NCI-H82 (cell line): ENCODE results near the gene KDM4C.
A peak's percentile ranks its signal among the peaks of the same experiment; 100 is the strongest.

ENCODE experiments used
- DNase-seq: peaks from one replicate; lab custom pipeline; 2025; lab: John Stamatoyannopoulos, UW

The KDM4C gene

DNA sequence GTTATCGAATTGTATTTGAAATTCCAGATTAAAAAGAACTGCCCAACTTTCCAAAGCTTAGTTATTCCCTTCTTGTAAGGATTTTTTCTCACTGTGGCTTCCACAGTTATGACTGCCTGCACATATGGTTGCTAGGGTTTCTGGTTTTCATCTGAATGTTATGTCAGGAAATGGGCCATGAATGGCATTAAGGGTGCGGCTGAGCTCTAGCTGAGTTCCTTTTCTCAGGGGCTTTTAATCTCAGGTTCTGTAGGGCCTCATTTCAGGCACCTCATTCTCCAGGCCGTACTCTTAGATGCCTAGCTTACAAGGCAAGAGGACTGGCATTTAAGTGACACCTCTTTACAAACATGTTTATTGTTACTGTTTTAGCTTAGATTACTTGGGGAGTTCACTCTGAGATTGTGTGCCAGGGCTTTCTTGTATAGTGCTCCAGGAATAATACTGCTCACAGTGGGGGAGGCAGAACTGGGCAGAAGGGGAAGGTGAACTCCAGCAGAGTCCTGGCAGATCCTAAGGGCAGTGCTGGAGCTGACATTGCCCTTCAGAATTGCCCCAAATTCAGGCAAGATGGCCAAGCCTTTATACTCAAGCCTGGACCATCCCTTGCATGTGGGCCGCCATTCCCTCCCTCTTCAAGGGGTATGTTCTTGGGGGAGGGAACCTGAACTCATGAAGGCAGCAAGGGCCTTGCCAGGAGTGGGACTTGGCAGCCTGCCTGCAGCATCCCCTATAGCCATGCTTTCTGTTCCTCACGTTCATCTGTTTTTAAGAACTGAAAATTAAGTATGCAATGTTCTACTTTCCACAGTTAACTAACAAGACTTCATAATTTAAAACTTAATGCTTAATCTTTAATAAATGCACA, 111.5 kb downstream of the KDM4C start:
- DNase-seq, result no peak

GRCh38 chr9:6870149-6870548, 112.4 kb downstream of the KDM4C start:
- no peak for DNase-seq

- DNase-seq, result no peak
These were observed 113.1 kb downstream of the KDM4C start for GRCh38 chr9:6870650-6871477.

- DNase-seq, result no peak
These were observed 116.1 kb downstream of the KDM4C start for GRCh38 chr9:6873857-6874256.

GRCh38 chr9:6876195-6876894, 118.6 kb downstream of the KDM4C start:
- DNase-seq, result no peak

DNA sequence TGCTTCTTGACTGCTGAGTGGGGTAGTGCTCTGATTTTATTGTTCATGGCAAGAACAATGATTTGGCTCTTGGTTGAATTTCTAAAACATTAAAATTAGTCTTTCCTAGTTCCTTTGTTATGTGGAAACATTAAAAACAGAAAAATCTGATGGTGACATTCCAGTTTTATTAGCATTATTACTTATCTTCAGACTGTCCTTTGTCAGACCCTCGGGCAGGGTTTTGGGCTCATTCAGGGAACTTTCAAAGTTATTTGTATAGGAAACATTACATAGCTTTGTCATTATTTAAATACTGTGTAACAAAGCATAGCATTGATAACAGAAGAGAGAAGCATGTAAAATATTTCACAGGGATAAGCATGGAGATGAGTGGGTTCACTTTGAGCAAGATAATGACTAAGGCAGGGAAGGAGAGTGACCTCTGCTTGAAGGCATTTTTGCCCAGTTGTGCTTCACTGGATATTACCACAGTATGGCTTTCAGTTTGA, 119.9 kb downstream of the KDM4C start:
- no peak for DNase-seq

DNA sequence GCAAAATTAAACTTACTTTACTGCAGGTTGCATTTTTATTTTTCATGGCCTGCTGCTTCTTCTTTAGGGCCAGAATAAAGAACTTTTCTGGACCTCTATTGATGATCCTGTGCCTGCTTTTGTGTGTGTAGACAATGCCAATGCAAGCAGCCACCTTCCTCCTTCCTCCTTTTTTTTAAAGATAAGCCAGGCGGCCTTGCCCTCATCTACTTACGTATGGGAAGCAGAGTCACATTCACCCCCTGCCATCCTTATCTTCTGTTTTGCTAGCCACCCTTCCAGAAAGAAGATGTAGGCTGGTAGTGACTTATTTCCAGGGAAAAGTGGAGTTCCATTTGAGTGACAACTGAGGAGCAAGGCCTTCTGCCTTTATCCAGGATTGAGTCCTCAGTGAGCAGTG, 122.9 kb downstream of the KDM4C start:
- no peak for DNase-seq

DNA sequence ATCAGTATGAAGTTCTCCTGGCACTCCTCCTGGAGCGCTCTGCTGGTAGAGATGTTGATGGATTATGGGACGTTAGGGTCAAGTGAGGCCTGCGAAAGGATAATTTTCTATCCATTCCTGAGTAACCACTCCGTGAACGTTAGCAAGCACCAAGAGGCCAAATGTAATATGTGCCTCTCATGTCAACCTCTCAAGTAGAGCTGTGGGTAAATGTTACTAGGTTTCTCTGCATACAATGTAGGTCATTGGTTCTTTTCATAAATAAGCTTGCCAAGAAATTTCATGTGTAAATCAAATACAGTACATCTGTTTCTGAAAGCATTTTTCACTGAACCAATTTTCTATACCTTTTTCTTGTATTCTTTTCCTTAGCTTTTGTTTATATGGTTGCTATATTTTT, 126.3 kb downstream of the KDM4C start:
- no peak for DNase-seq

GRCh38 chr9:6884990-6885389, 127.2 kb downstream of the KDM4C start:
- DNase-seq, result no peak

- peak; percentile 34 for DNase-seq
These were observed 129.3 kb downstream of the KDM4C start for GRCh38 chr9:6887051-6887450.

- no peak for DNase-seq
These were observed 132.1 kb downstream of the KDM4C start for GRCh38 chr9:6889868-6890267.

DNA sequence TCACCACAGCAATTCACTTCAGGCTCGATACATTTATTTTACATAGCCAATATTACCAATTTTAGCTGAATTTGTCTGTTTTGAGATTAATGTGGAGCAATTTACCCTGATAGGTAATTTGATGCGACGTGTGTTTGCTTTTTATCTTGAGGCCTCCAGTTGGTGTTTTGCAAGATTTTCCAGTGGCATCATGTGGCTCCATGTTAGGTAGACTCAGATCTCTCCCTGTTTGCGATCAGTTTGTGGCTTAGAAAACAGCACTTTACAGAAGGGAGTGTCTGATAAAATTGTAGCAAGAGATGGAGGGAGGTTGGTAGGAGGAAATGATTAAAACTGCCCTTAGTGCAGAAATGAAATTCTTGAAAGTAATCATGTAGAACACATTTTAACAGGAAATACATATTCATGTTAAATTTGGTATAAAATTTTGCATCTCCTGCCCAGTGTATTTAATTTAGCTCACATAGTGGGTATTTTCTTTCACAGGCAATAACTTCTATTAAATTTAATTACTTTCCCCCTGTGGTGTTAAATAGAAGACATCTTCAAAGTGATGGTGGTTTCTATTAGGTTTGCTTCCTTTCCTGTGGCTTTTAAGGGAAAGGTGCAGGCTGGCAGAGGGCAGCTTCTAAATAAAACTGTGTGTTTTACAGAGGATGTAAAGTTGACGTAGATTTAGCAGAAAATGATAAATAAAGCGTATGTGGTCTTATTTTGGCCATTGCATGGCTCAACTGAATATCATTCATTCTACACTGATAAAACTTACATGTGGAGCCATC, 135.8 kb downstream of the KDM4C start:
- no peak for DNase-seq

DNA sequence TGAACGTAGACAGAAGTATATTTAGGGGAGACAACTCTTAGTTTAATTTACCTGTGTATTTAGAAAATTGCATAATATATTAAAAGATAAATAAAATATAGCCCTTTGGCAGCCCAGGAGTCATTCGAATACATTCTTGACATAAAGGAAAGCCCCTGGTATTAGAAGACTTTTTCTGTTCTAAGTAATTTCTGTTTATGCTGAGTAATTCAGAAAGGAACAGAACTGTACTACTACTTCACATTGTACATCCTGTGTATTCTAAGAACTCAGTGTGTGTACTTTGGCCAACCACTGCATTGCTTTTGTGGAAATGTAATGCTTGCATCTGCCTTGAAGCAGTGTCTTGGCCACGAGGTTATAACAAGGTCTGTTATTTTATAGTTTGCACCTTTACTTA, 136.4 kb downstream of the KDM4C start:
- no peak for DNase-seq

DNA sequence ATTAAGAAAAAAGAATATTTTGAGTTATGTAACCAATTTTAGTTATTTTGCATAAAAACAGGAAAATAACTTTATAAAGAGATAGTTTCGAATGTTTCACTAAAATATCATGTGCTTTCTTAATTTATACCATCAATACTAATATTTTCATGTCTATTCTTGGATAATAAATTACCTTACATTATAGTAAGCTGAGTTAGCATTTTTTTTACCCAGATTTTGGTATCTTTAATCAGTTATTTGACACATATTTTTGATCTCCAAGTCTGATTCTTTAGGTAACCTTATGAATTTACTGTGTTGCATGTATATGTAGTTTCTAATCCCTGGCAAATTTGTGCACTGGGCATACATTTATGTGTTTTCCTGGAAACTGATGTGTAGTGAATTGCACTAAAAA, 138.0 kb downstream of the KDM4C start:
- DNase-seq, result no peak

DNA sequence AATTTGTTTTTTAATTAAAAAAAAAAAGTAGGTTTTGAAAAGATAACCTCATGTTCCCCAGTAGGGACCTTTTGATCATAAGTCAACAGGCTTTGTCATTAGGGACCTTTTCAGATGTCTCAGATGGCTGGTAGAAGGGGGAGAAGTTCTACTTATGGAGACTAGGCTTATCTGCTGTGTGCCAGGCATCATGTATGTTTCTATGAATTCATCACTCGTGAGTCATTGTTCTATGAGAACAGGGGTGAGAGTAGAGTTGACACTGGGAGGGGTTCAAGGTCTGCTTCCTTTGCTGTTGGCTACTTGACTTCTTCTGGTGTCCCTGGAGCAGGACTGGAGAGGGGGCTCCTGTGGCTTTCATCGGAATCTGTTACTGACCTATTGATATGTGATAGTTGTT, 138.8 kb downstream of the KDM4C start:
- no peak for DNase-seq

DNA sequence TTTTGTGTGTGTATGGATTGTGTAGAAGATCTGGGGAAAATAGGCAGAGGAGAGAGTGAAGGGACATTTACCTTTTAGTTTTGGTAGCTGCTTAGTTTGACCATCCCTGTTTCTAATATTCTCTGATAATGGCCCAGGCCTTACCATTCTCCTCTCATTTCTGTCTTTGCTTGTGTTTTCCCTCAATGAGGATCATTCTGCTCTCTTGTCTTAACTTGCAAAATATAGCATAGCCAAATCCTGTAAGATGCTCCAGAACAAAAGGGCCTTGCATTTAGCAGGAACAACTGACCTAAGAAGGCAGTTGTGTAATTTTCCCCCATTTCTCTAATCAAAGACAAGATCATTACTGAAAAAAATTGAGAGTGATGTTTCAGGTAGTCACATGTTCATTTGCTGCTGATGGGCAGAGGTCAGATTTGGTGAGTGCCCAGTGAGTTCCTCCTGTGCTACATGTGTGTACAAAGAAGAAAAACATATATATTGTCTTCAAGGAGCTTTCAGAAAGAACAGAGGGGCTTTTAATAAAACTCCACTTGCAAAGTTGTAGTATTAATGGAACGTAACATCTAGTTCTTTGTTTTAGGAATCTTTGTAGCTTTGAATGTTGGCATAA, 139.5 kb downstream of the KDM4C start:
- no peak for DNase-seq

DNA sequence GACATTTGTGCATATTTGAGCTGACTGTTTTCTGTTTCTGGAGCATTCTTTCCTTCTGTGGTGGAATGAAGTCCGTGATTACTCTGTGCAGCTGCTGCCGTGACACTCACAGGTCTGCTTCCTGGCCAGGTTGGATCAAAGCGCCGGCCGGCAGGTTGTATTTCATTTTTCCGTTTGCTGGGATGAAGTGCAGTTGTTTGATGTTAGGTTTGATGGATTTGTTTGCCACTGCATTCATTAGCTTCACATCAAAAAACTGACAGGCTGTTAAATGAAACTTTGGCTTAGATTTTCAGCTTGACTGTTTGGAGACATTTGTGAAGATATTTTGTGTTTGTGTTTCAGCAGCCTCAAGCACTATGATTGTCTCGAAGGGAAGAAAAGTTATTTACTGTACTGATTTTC, 140.1 kb downstream of the KDM4C start:
- DNase-seq, result no peak

DNA sequence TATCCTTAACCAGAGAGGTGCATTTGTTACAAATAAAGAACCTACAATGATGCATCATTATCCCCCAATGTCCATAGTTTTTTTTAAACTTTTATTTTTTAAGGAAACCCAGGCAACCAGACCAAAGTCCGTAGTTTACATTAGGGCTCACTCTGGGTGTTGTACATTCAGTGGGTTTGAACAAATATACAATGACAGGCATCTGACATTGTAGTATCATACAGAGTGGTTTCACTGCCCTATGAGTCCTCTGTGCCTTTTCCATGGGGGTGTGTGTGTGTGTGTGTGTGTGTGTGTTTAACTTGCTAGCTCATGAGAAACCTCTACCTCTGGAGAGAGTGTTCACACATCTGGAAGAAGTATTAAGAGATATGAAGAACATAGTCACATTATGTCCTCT, 141.5 kb downstream of the KDM4C start:
- no peak for DNase-seq

DNA sequence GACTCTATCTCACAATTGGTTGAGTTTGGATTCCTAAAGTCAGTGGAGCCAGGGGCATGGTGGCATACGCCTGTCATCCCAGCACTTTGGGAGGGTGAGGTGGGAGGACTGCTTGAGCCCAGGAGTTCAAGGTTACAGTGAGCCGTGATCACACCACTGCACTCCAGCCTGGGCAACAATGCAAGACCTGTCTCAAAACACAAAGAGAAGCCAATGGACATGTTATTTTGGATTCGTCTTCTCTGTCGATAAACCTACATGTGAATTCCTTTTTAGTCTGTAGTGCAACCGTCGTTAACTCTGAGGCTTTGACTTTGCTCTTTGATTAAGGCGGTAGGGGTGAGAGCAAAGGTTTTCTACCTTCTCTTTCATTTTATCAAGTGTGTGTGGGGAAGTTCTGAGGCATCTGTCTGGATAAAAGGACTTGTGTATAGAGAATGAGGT, 142.7 kb downstream of the KDM4C start:
- no peak for DNase-seq

DNA sequence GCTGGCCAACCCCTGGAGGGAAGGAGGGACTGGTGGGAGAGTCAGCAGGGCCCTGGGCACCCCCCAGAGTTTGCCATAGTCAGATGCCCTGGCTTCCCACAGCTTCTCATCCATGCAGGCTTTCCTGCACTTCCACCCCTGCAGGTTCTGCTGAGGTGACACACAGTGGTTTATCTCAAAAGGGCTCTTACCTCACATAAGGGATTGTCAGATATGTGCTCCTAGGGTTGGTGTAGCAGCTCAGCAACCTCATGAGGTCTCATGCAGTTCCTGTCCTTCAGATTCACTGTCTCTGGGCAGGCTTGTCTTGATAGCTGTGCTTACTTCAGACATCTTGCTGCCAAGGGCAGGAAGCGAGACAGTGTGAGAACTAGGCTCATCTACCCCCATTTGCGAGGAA, 143.4 kb downstream of the KDM4C start:
- no peak for DNase-seq

DNA sequence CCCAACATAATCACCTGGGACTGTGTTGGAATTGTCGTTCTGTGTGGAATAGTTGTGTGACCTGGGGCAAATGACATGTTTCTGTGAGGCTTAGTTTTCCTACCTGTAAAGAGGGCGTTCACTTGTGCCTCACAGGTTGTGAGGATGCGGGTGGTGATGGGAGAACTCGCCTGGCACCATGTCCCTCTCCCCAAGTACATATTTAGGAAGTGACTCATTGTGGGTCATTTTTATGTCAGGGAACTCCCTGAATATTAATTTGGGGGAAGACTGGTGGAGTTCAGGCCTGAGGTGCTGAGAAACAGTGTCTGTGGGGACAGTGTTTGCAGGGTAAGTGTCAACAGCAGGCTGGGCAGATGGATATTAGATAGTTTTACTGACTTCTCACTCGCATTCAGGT, 144.7 kb downstream of the KDM4C start:
- no peak for DNase-seq
